B cell (primary cell): ENCODE data around the gene ZFHX2. TPM values are rescaled to one million over a fixed set of nuclear protein-coding genes. Genes with fewer than 3 reads are reported as not detected.
A peak's percentile ranks its signal among the peaks of the same experiment; 100 is the strongest.

Experiments used
- ATAC-seq: fragments of 200-7000 bp; cut with Tn5 transposase; one replicate; pipeline ENCODE4 v1.10.0; 2021; ENCODE audit warnings: low read depth, mild to moderate bottlenecking, moderate number of reproducible peaks, moderate library complexity
- CTCF ChIA-PET: fragments of 350-600 bp; sonication (Branson Sonifier 250); formaldehyde crosslinking; loops from one replicate; lab custom pipeline; 2021; ENCODE audit warnings: antibody characterized with exemption, inconsistent platforms; lab: Charles Lee
- POLR2A ChIA-PET: fragments of 350-600 bp; sonication (Branson Sonifier 250); formaldehyde crosslinking; loops from one replicate; lab custom pipeline; 2021; ENCODE audit warnings: antibody characterized with exemption; lab: Charles Lee
- DNase-seq: peaks from one replicate; pipeline ENCODE4 v3.0.0; 2013
- H2AFZ ChIP-seq: 2 replicates; pipeline ENCODE4 v1.6.1; 2012; ENCODE audit warnings: mild to moderate bottlenecking, low read depth, low read length; ENCODE audit not compliant: insufficient read depth, poor library complexity, severe bottlenecking
- H3K27ac ChIP-seq, 2 donors: 1 replicate in 1 of 2; 2 replicates in 1 of 2; pipeline ENCODE4 v1.5.1; 2012 to 2013; ENCODE audit warnings: low read length in 2 of 2, mild to moderate bottlenecking in 2 of 2, moderate library complexity in 1 of 2
- H3K27me3 ChIP-seq, 4 experiments: fragments of 200-600 bp in 1 of 4; sonication (generic) in 1 of 4; replicated peaks in 1 of 4; 1 replicate in 2 of 4; 2 replicates in 2 of 4; pipeline versions ENCODE4 v1.6.1 to v1.7.0; 2013 to 2016; ENCODE audit warnings: low read length in 3 of 4, mild to moderate bottlenecking in 2 of 4, mixed read lengths in 1 of 4, moderate library complexity in 1 of 4; ENCODE audit not compliant: insufficient read depth in 4 of 4, control insufficient read depth in 3 of 4; ENCODE audit errors: control extremely low read depth in 1 of 4
- H3K36me3 ChIP-seq, 2 experiments: replicated peaks in 1 of 2; 1 replicate in 1 of 2; 2 replicates in 1 of 2; pipeline versions ENCODE4 v1.6.1 to v1.7.1; 2013; ENCODE audit warnings: low read length in 1 of 2; ENCODE audit not compliant: insufficient read depth in 2 of 2, control insufficient read depth in 1 of 2; ENCODE audit errors: control extremely low read depth in 1 of 2, extremely low read depth in 1 of 2
- H3K4me1 ChIP-seq, 2 donors: fragments of 200-600 bp in 1 of 2; sonication (generic) in 1 of 2; 1 replicate in 1 of 2; 2 replicates in 1 of 2; pipeline versions ENCODE4 v1.5.1 to v1.6.1; 2013 to 2017; ENCODE audit warnings: low read length in 2 of 2; ENCODE audit not compliant: control insufficient read depth in 2 of 2, insufficient read depth in 2 of 2
- H3K4me2 ChIP-seq: replicated peaks from 2 replicates; pipeline ENCODE3; 2012; ENCODE audit warnings: mild to moderate bottlenecking, low read depth, low read length; ENCODE audit not compliant: poor library complexity, severe bottlenecking
- H3K4me3 ChIP-seq, 5 experiments: fragments of 200-600 bp in 1 of 5; sonication (generic) in 1 of 5; 1 replicate in 3 of 5; 2 replicates in 2 of 5; pipeline versions ENCODE4 v1.5.1 to v1.7.0; 2011 to 2016; ENCODE audit warnings: low read length in 4 of 5, mild to moderate bottlenecking in 4 of 5, low read depth in 2 of 5, control low read depth in 1 of 5, moderate library complexity in 1 of 5; ENCODE audit not compliant: insufficient read depth in 1 of 5; ENCODE audit errors: control extremely low read depth in 1 of 5, extremely low read depth in 1 of 5
- H3K79me2 ChIP-seq: fragments of 200-600 bp; sonication (generic); one replicate; pipeline ENCODE4 v1.6.0; 2016; ENCODE audit warnings: low read length; ENCODE audit not compliant: control insufficient read depth, insufficient read depth
- H3K9ac ChIP-seq: fragments of 200-600 bp; sonication (generic); 2 replicates; pipeline ENCODE4 v1.6.1; 2017; ENCODE audit warnings: mild to moderate bottlenecking, low read length, moderate library complexity
- H3K9me3 ChIP-seq, 3 donors: one replicate each; pipeline versions ENCODE4 v1.6.1 to v1.7.1; 2013; ENCODE audit warnings: low read length in 2 of 3; ENCODE audit not compliant: control insufficient read depth in 2 of 3, insufficient read depth in 1 of 3; ENCODE audit errors: control extremely low read depth in 1 of 3
- H4K20me1 ChIP-seq: 2 replicates; pipeline ENCODE4 v1.6.0; 2012; ENCODE audit warnings: mild to moderate bottlenecking, low read length; ENCODE audit not compliant: insufficient read depth, control insufficient read depth, poor library complexity, severe bottlenecking
- H3K27ac Mint-ChIP-seq: one replicate; pipeline ENCODE4 v1.8.0; 2021; ENCODE audit warnings: mixed read lengths
- H3K27me3 Mint-ChIP-seq: one replicate; pipeline ENCODE4 v1.8.0; 2021; ENCODE audit warnings: mixed read lengths
- H3K4me1 Mint-ChIP-seq: one replicate; pipeline ENCODE4 v1.8.0; 2021; ENCODE audit warnings: mixed read lengths
- H3K4me3 Mint-ChIP-seq: one replicate; pipeline ENCODE4 v1.8.0; 2021; ENCODE audit warnings: mixed read lengths
- H3K9me3 Mint-ChIP-seq: one replicate; pipeline ENCODE4 v1.8.0; 2022; ENCODE audit warnings: mixed read lengths; ENCODE audit not compliant: insufficient read depth
- EZH2 ChIP-seq: IDR thresholded peaks from 2 replicates; pipeline ENCODE4 v1.6.1; 2012; ENCODE audit warnings: borderline replicate concordance, low read depth, mild to moderate bottlenecking, moderate library complexity, low read length; ENCODE audit not compliant: insufficient read depth, poor library complexity, severe bottlenecking
- WGBS: methylation state at CpG from one replicate; pipeline ENCODE4 v1.1.5; 2013; ENCODE audit warnings: missing lambda C conversion rate; ENCODE audit not compliant: insufficient coverage; 5-methylcytosine and 5-hydroxymethylcytosine counted together
- intact Hi-C: fragments of 100-400 bp; cut with micrococcal nuclease; formaldehyde crosslinking; loops from one replicate; pipeline ENCODE4 v1.10.0; 2022
- polyA plus RNA-seq: library from polyadenylated mRNA; depleted of rRNA; stranded (reverse); fragments of >200 nt; gene quantifications from 2 replicates; pipeline ENCODE4 v1.2.3, GENCODE V29; 2012
- total RNA-seq, 2 donors: library from RNA; stranded (reverse); fragments of 120-200 nt in 1 of 2; gene quantifications; 1 replicate in 1 of 2; 2 replicates in 1 of 2; pipeline versions ENCODE4 v1.2.3 to v1.2.4, GENCODE V29; 2013 to 2022
- TF ChIP-seq, protein P1 (sequence below): fragments of 200-600 bp; IDR thresholded peaks from one replicate; pipeline ENCODE4 v1.8.0; 2022; ENCODE audit warnings: antibody characterized with exemption, mild to moderate bottlenecking

ZFHX2 gene
- total and polyA plus RNA-seq, 2 donors (not counting 1 experiment from before 2014, with no cell fraction given), result 0.21 to 2.5 TPM

DNA sequence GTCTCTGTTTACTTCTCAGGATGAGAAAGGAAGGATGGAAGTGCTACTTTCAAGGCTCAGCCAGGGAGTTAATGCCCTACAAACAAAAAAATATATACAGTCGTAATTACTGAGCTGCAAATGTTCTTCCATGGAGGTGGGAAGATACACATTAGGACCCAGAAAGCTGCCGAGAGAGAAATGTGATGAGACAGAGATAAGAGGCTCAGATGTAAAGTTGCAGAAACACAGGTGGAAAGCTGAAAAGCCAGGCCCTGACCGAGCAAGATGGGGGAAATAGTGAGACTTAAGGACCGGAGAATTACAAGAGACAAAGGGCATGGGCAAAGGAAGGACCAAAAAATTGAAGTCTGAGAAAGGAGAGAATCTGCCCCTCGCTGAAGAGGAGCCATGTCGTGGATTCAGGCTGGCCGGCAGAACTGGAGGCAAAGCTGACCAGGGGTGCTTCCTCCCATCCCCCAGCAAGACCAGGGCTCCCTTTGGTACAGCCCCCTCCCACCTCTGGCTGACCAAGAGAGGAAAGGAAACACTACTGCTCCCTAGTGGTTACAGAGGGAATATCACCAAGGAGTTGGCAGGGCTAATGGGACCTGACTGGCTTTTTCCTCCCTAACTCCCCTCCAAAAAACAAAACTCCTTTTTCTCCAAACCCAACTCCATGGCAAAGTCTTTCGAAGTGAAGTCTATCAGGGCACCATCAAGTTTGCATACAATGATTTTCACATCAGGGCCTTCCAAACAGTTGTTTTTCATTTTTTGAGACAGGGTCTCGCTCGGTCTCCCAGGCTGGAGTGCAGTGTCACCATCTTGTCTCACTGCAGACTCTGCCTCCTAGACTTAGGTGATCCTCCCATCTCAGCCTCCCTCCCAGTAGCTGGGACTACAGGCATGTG, 12.1 kb downstream of the ZFHX2 start:
- CTCF ChIA-PET, result interaction anchor here (0.6 to 7.7 kb wide), 11 partner anchors 10 to 1057 kb away, joined by 3 to 80 read pairs (median 4); partner anchors contain the start of genes DHRS2, THTPA and ZFHX2
- intact Hi-C loops, result loop anchor here (1.0 kb wide), 2 partner anchors 12 to 20 kb away; partner anchors contain the start of gene ZFHX2
- Mint-ChIP-seq H3K27me3 (peaks cover 3% of the 10 kb centered on the region), H3K4me3 (no peak overlapping the region), H3K27ac (no peak overlapping the region), H3K9me3 (no peaks in the 10 kb centered on the region), H3K4me1 (no peaks in the 10 kb centered on the region)
- Histone ChIP-seq H3K9me3 (no peaks in the 10 kb centered on the region), H3K4me1 (no peaks in the 10 kb centered on the region), H3K27ac (no peak overlapping the region), H3K36me3 (no peaks in the 10 kb centered on the region), H3K27me3 (peaks cover 0 to 5% (median 0%) of the 10 kb centered on the region in 4 experiments), H3K79me2 (no peaks in the 10 kb centered on the region), H3K9ac (no peak overlapping the region), H4K20me1 (no peaks in the 10 kb centered on the region), H2AFZ (no peak overlapping the region), H3K4me2 (no peak overlapping the region), H3K4me3 (no peak overlapping the region)
- POLR2A ChIA-PET, result no interaction called here
- DNase-seq (peak; percentile 55), ATAC-seq (peak; percentile 74)
- TF ChIP-seq EZH2, result no peak
- TF ChIP-seq, protein P1, sequence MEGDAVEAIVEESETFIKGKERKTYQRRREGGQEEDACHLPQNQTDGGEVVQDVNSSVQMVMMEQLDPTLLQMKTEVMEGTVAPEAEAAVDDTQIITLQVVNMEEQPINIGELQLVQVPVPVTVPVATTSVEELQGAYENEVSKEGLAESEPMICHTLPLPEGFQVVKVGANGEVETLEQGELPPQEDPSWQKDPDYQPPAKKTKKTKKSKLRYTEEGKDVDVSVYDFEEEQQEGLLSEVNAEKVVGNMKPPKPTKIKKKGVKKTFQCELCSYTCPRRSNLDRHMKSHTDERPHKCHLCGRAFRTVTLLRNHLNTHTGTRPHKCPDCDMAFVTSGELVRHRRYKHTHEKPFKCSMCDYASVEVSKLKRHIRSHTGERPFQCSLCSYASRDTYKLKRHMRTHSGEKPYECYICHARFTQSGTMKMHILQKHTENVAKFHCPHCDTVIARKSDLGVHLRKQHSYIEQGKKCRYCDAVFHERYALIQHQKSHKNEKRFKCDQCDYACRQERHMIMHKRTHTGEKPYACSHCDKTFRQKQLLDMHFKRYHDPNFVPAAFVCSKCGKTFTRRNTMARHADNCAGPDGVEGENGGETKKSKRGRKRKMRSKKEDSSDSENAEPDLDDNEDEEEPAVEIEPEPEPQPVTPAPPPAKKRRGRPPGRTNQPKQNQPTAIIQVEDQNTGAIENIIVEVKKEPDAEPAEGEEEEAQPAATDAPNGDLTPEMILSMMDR, result peak; percentile 78
- WGBS, result 66% methylated on average over 5 of the region's 10 CpGs

DNA sequence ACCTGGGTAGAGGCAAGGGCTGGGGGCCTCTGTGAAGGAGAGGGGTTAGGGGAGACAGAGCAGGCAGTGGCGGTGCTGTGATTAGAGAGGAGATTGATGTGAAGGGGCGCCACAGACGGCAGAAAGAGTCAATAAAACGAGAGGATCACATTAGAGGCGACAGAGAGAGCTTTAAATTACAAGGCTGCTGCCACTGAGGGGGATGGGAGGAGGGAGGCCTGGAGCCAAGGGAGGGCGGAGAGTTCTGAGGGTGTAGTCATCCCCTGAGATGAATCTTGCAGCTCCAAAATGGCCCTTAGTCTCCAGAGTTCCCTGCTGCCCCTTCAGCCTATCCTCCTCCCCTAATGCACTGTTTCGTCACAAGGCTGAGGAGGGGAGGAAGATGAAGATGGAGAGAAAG, 12.8 kb downstream of the ZFHX2 start:
- ChIA-PET POLR2A (no interaction called here), CTCF (interaction anchor here (0.7 to 7.7 kb wide), 7 partner anchors 9 to 1056 kb away, joined by 3 to 80 read pairs (median 5); partner anchors contain the start of gene THTPA)
- intact Hi-C loops, result loop anchor here (1.0 kb wide), 2 partner anchors 13 to 21 kb away; partner anchors contain the start of gene ZFHX2
- Mint-ChIP-seq H3K27me3 (peaks cover 3% of the 10 kb centered on the region), H3K27ac (no peak overlapping the region), H3K4me3 (no peak overlapping the region), H3K4me1 (no peaks in the 10 kb centered on the region), H3K9me3 (no peaks in the 10 kb centered on the region)
- no peak overlapping the region for H3K27ac ChIP-seq
- H3K36me3 ChIP-seq, result no peaks in the 10 kb centered on the region
- H4K20me1 ChIP-seq, result no peaks in the 10 kb centered on the region
- no peak overlapping the region for H2AFZ ChIP-seq
- H3K79me2 ChIP-seq, result no peaks in the 10 kb centered on the region
- no peak overlapping the region for H3K4me3 ChIP-seq
- H3K4me1 ChIP-seq, result no peaks in the 10 kb centered on the region
- no peak for TF ChIP-seq EZH2
- TF ChIP-seq, protein P1, result no peak
- WGBS, result 89% methylated on average over 5 of the region's 7 CpGs
- DNase-seq, result no peak
- H3K9me3 ChIP-seq, result no peaks in the 10 kb centered on the region
- no peak overlapping the region for H3K4me2 ChIP-seq
- H3K9ac ChIP-seq, result no peak overlapping the region
- peaks cover 0 to 5% (median 0%) of the 10 kb centered on the region in 4 experiments for H3K27me3 ChIP-seq
- ATAC-seq, result no peak
